ENCODE data around the gene PLEK2.

DNA sequence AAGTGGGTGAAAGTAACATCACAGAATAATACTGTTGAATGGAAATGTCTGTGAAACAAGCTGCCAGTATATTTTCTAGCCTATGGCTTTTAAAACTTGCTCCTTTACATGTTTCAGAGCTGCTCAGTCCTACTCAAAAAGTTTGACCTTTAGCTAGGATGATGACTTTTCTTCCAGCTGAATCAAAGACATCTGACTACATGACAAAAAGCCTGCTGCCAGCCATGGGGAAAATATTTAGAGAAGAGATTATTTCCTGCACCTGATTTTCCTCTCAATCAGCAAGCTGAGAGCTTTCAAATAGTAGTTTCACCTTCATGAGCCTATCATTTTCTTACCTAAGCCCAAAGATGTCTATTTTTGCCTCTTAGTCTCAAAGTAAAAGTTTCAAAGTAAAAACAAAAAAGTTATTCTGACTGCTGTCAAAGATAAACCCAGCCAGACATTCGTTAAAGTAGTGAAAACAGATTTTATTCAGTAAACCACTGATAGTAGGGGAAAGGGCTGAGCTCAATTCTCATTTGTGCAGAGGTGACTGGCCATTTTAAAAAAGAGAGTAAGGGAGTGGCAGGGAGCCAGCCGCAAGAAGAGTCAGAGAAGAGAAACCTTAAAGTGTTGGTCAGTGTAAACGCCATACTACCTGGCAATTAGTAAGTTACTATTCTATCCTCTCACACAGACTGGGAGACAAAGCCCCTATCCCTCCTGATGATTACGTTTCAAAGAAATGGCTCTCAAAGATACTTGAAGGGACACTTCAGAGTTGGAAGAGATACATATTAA, 54.6 kb downstream of the PLEK2 start:
- TF ChIP-seq POLR2A (IDR thresholded peaks at IDR 0.05) (no peak), CTCF (IDR thresholded peaks at IDR 0.05) (no peak), POLR2AphosphoS5 (IDR thresholded peaks at IDR 0.05) (no peak)

Measured in upper lobe of left lung (tissue), 4 donors.